D721Med (cell line): Measurements from ENCODE around the gene SDC3.

Experiments used
- DNase-seq: peaks from one replicate; pipeline ENCODE4 v3.0.0; 2011; ENCODE audit warnings: low spot score; ENCODE audit not compliant: insufficient read length
- FAIRE-seq: peaks from 2 replicates; lab custom pipeline; 2011; peaks lifted over from hg19 to GRCh38; lab: Jason Lieb, UNC
- CTCF ChIP-seq: IDR thresholded peaks from 2 replicates; pipeline ENCODE4 v1.5.1; 2012; ENCODE audit warnings: mild to moderate bottlenecking, control low read depth; ENCODE audit not compliant: insufficient read depth; ENCODE audit errors: missing control alignments

The SDC3 gene

GRCh38 chr1:30902593-30903290 is 5.8 kb downstream of the SDC3 start:
- DNase-seq (no peak), FAIRE-seq (no peak)
- TF ChIP-seq CTCF: no peak

- DNase-seq: no peak
- no peak for TF ChIP-seq CTCF
- no peak for FAIRE-seq
Measured at GRCh38 chr1:30901798-30902581, 6.6 kb downstream of the SDC3 start.

GRCh38 chr1:30900931-30901560 is 7.5 kb downstream of the SDC3 start:
- TF ChIP-seq CTCF: no peak
- FAIRE-seq (no peak), DNase-seq (no peak)

GRCh38 chr1:30900486-30900885 is 8.1 kb downstream of the SDC3 start:
- TF ChIP-seq CTCF: no peak

GRCh38 chr1:30899577-30900389 is 8.8 kb downstream of the SDC3 start:
- no peak for TF ChIP-seq CTCF
- no peak for DNase-seq
- no peak for FAIRE-seq

More at GRCh38 chr1:30900486-30900885, 8.1 kb downstream of the SDC3 start:
- FAIRE-seq (no peak), DNase-seq (no peak)

GRCh38 chr1:30898031-30898815 is 10.3 kb downstream of the SDC3 start:
- no peak for DNase-seq

More at GRCh38 chr1:30898031-30898815, 10.3 kb downstream of the SDC3 start:
- no peak for FAIRE-seq
- no peak for TF ChIP-seq CTCF
